Spleen (tissue), 11 donors: ENCODE data around the gene MYH14. TPM values are rescaled to one million over a fixed set of nuclear protein-coding genes. Genes with fewer than 3 reads are reported as not detected.

Experiments used
- DNase-seq: peaks from one replicate; pipeline ENCODE4 v3.0.0-alpha.2; 2020
- H3K27ac ChIP-seq, 8 donors: fragments of 200-600 bp; sonication (generic) in 7 of 8; 1 replicate in 4 of 8; 2 replicates in 4 of 8; pipeline versions ENCODE4 v1.5.0 to v1.8.0; 2016 to 2021; ENCODE audit warnings: inconsistent platforms in 4 of 8, mild to moderate bottlenecking in 4 of 8, moderate library complexity in 1 of 8
- H3K27me3 ChIP-seq, 7 donors: fragments of 200-600 bp; sonication (generic) in 6 of 7; replicated peaks in 1 of 7; 1 replicate in 4 of 7; 2 replicates in 3 of 7; pipeline versions ENCODE4 v1.5.0 to v1.8.0; 2016 to 2021; ENCODE audit warnings: inconsistent platforms in 3 of 7, mild to moderate bottlenecking in 1 of 7
- H3K36me3 ChIP-seq, 6 donors: fragments of 200-600 bp; sonication (generic) in 5 of 6; 1 replicate in 4 of 6; 2 replicates in 2 of 6; pipeline versions ENCODE4 v1.5.0 to v1.8.0; 2016 to 2021; ENCODE audit warnings: inconsistent platforms in 2 of 6
- H3K4me1 ChIP-seq, 6 donors: fragments of 200-600 bp; sonication (generic) in 5 of 6; 1 replicate in 3 of 6; 2 replicates in 3 of 6; pipeline versions ENCODE4 v1.5.0 to v1.8.0; 2016 to 2021; ENCODE audit warnings: inconsistent platforms in 3 of 6
- H3K4me3 ChIP-seq, 8 donors: fragments of 200-600 bp; sonication (generic) in 7 of 8; 1 replicate in 4 of 8; 2 replicates in 4 of 8; pipeline versions ENCODE4 v1.5.0 to v1.8.0; 2016 to 2021; ENCODE audit warnings: inconsistent platforms in 4 of 8, mild to moderate bottlenecking in 4 of 8, moderate library complexity in 2 of 8
- H3K9me3 ChIP-seq, 8 donors: fragments of 200-600 bp; sonication (generic) in 7 of 8; 1 replicate in 4 of 8; 2 replicates in 4 of 8; pipeline versions ENCODE4 v1.5.0 to v1.8.0; 2016 to 2021; ENCODE audit warnings: inconsistent platforms in 4 of 8
- POLR2A ChIP-seq, 3 donors: fragments of 450-650 bp; IDR thresholded peaks; one replicate each; pipeline ENCODE4 v1.5.1; 2017; ENCODE audit warnings: antibody characterized with exemption in 3 of 3, mild to moderate bottlenecking in 1 of 3
- POLR2AphosphoS5 ChIP-seq, 3 donors: sonication (generic); formaldehyde crosslinking; IDR thresholded peaks; one replicate each; pipeline ENCODE4 v1.5.1; 2017; ENCODE audit warnings: antibody characterized with exemption in 3 of 3
- WGBS, 5 donors: extraction: QIAGEN DNeasy Blood & Tissue Kit in 3 of 5; methylation state at CpG; one replicate each; pipeline versions ENCODE4 v1.1.5 to v1.1.7; 2013 to 2018; 5-methylcytosine and 5-hydroxymethylcytosine counted together
- intact Hi-C: fragments of 100-400 bp; cut with DNase I; formaldehyde crosslinking; loops from one replicate; pipeline ENCODE4 v1.15.0; 2023; ENCODE audit warnings: low total_unique reads
- polyA plus RNA-seq, 3 donors: library from polyadenylated mRNA; stranded (reverse); fragments of 200-250 nt; gene quantifications; one replicate each; pipeline ENCODE4 v1.2.1, GENCODE V29; 2013
- total RNA-seq, 7 donors: library from RNA; depleted of rRNA in 3 of 7; stranded (reverse); fragments of >200 nt in 3 of 7; fragmentation: NEBNext Ultra II Directional in 4 of 7; extraction: Animal tissue kit (Norgen Biotek cat#: 25700) in 4 of 7; gene quantifications; one replicate each; pipeline versions ENCODE4 v1.1.0 to v1.2.1, GENCODE V29; 2016 to 2021
- TF ChIP-seq, protein P1 (sequence below), 11 experiments: fragments of 200-600 bp in 7 of 11; fragments of 450-650 bp in 4 of 11; sonication (generic) in 4 of 11; IDR thresholded peaks in 8 of 11; conservative IDR thresholded peaks in 3 of 11; 1 replicate in 7 of 11; 2 replicates in 4 of 11; pipeline versions ENCODE4 v1.4.0 to v1.8.0; 2016 to 2021; ENCODE audit warnings: antibody characterized with exemption in 11 of 11, inconsistent platforms in 4 of 11, mild to moderate bottlenecking in 1 of 11
- donor health status: healthy with polysubstance abuse.
- donor health status: DM: no; HTN: no; CAD: no; lungs with moderate emphysema.
- donor health status: DM: no; HTN: no; CAD: no.
- donor health status: Bipolar disorder and iron deficiency.
- donor health status: healthy.
- donor health status: DM: no; HTN: no; CAD: no.
- donor health status: DM: yes; HTN: yes; CAD: no.

The MYH14 gene
- total and polyA plus RNA-seq, 10 donors: 0.04 to 1.5 (median 0.28) TPM; not detected in 1

DNA sequence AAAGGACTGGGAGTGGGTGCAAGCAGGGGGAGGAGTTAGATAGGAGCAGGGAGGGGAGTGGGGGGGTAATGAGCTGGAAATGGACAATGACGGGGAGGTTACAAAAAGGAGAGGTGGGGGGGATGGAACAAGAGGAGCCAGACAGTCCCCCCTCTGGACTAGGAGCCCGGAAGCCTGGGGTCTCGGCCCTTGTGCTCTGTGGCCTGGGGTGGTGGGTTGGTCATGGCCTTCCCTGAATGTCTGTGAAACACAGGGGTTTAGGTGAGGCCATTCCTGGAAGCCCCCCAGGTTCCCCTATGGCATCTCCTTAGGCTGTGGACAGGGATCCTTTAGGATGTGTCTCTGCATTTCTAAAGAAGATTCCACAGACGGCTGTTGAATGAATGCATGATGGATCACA lies 113.7 kb downstream of the MYH14 start:
- Histone ChIP-seq H3K4me1 (peaks cover 0 to 29% (median 3%) of the 10 kb centered on the region in 6 donors), H3K27me3 (peaks cover 0 to 76% (median 38%) of the 10 kb centered on the region in 7 donors), H3K36me3 (no peaks in the 10 kb centered on the region), H3K27ac (no peak overlapping the region), H3K4me3 (no peak overlapping the region), H3K9me3 (no peaks in the 10 kb centered on the region)
- no peak for TF ChIP-seq POLR2AphosphoS5 (IDR thresholded peaks at IDR 0.05)
- TF ChIP-seq, protein P1, sequence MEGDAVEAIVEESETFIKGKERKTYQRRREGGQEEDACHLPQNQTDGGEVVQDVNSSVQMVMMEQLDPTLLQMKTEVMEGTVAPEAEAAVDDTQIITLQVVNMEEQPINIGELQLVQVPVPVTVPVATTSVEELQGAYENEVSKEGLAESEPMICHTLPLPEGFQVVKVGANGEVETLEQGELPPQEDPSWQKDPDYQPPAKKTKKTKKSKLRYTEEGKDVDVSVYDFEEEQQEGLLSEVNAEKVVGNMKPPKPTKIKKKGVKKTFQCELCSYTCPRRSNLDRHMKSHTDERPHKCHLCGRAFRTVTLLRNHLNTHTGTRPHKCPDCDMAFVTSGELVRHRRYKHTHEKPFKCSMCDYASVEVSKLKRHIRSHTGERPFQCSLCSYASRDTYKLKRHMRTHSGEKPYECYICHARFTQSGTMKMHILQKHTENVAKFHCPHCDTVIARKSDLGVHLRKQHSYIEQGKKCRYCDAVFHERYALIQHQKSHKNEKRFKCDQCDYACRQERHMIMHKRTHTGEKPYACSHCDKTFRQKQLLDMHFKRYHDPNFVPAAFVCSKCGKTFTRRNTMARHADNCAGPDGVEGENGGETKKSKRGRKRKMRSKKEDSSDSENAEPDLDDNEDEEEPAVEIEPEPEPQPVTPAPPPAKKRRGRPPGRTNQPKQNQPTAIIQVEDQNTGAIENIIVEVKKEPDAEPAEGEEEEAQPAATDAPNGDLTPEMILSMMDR (IDR thresholded peaks at IDR 0.05 in 8 of 11, conservative IDR thresholded peaks at IDR 0.05 in 3 of 11): no peak
- no peak for TF ChIP-seq POLR2A (IDR thresholded peaks at IDR 0.05)
- intact Hi-C loops: no loop called here
- DNase-seq: no peak
- 71 to 79% (median 73%) methylated on average over 4 of the region's 4 CpGs for WGBS, 5 donors

DNA sequence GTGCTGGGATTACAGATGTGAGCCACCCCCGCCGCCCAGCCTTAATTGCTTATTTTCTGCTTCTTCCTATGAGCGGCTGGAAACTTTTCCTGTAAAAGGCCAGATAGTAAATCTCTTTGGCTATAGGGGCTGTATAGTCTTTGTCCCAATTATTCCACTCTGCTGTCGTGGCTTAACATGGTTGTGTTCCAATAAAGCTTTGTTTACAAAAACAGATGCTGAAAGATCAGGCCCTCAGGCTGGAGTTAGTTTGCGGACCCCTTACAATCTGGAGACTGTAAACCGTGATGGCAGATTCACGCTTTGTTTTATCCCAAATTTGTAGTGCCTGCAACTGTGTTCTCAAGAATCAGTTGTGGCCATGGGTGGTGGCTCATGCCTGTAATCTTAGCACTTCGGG lies 115.0 kb downstream of the MYH14 start:
- H3K9me3 ChIP-seq: no peaks in the 10 kb centered on the region
- H3K4me3 ChIP-seq: no peak overlapping the region
- WGBS, 5 donors: 80 to 93% (median 88%) methylated on average over 5 to 8 of the region's 8 CpGs
- H3K27ac ChIP-seq: no peak overlapping the region
- H3K36me3 ChIP-seq: peaks cover 0 to 7% (median 0%) of the 10 kb centered on the region in 6 donors
- peaks cover 0 to 67% (median 25%) of the 10 kb centered on the region in 7 donors for H3K27me3 ChIP-seq
- peaks cover 0 to 23% (median 0%) of the 10 kb centered on the region in 6 donors for H3K4me1 ChIP-seq
- intact Hi-C loops: no loop called here
- DNase-seq: no peak
- TF ChIP-seq, protein P1 (IDR thresholded peaks at IDR 0.05 in 8 of 11, conservative IDR thresholded peaks at IDR 0.05 in 3 of 11): no peak
- TF ChIP-seq POLR2A (IDR thresholded peaks at IDR 0.05) (no peak), POLR2AphosphoS5 (IDR thresholded peaks at IDR 0.05) (no peak)

DNA sequence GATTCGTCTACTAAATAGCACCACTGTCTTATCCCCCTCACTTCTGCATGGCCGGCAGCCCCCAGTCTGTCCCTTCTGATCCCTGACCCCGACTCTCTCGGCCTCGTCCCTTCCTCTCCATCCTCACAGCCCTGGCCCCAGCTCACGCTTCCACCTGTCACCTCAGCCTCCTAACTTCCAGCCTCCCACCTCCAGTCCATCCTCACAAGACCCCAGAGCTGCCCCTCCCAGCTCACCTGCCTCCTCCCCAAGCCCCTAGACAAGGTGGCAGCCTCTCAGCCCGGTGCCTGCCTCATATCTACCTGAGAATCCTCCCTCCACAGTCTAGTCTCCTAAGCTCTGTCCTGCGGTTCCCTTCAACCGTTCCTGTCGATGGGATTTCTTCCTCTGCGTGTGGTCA lies 115.7 kb downstream of the MYH14 start:
- Histone ChIP-seq H3K27me3 (peaks cover 0 to 60% (median 18%) of the 10 kb centered on the region in 7 donors), H3K4me3 (no peak overlapping the region), H3K4me1 (peaks cover 0 to 18% (median 0%) of the 10 kb centered on the region in 6 donors), H3K27ac (no peak overlapping the region), H3K9me3 (no peaks in the 10 kb centered on the region), H3K36me3 (peaks cover 0 to 11% (median 0%) of the 10 kb centered on the region in 6 donors)
- 84 to 89% (median 87%) methylated on average over 11 of the region's 11 CpGs for WGBS, 5 donors
- TF ChIP-seq, protein P1 (IDR thresholded peaks at IDR 0.05 in 8 of 11, conservative IDR thresholded peaks at IDR 0.05 in 3 of 11): no peak
- no peak for TF ChIP-seq POLR2AphosphoS5 (IDR thresholded peaks at IDR 0.05)
- TF ChIP-seq POLR2A (IDR thresholded peaks at IDR 0.05): no peak
- no peak for DNase-seq
- intact Hi-C loops: no loop called here

DNA sequence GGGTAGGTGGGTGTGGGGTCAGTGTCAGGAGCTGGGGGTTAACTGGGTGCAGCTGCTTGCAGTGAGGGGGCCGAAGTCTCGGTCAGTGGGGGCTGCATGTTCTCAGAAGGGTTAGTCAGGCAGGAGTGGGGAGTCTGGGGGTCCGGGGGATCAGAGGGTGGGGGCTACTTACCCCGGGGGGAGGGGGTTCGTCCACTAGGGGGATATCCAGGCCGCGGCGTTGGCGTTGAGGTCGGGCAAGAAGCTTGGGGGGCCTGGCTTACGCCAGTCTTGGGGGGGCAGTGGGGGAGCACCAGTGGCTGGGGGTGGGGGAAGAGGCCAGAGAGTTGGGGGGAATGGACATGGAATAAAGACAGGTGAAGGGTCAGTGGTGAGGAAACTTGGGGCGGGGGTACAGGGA lies 116.6 kb downstream of the MYH14 start:
- Histone ChIP-seq H3K36me3 (peaks cover 0 to 11% (median 0%) of the 10 kb centered on the region in 6 donors), H3K27me3 (peaks cover 0 to 52% (median 9%) of the 10 kb centered on the region in 7 donors), H3K4me3 (no peak overlapping the region), H3K4me1 (peaks cover 0 to 11% (median 0%) of the 10 kb centered on the region in 6 donors), H3K9me3 (no peaks in the 10 kb centered on the region), H3K27ac (no peak overlapping the region)
- intact Hi-C loops: no loop called here
- TF ChIP-seq, protein P1 (IDR thresholded peaks at IDR 0.05 in 8 of 11, conservative IDR thresholded peaks at IDR 0.05 in 3 of 11): no peak
- TF ChIP-seq POLR2AphosphoS5 (IDR thresholded peaks at IDR 0.05) (no peak), POLR2A (IDR thresholded peaks at IDR 0.05) (no peak)
- 88 to 92% (median 89%) methylated on average over 10 to 12 of the region's 12 CpGs for WGBS, 5 donors
- DNase-seq: no peak
